CD14-positive monocyte (primary cell): Measurements from ENCODE around the gene ADORA3. TPM values are rescaled to one million over a fixed set of nuclear protein-coding genes. Genes with fewer than 3 reads are reported as not detected.

Source experiments
- DNase-seq, 3 donors: peaks; one replicate each; pipeline ENCODE4 v3.0.0-alpha.2; 2011 to 2022
- H2AFZ ChIP-seq: 2 replicates; pipeline ENCODE4 v1.6.0; 2012; ENCODE audit warnings: mild to moderate bottlenecking, low read depth, low read length, inconsistent platforms; ENCODE audit not compliant: insufficient read depth, poor library complexity, severe bottlenecking
- H3K27ac ChIP-seq, 2 donors: 1 replicate in 1 of 2; 2 replicates in 1 of 2; pipeline ENCODE4 v1.5.1; 2012 to 2013; ENCODE audit warnings: low read length in 2 of 2, control low read depth in 1 of 2, inconsistent platforms in 1 of 2, low read depth in 1 of 2, mild to moderate bottlenecking in 1 of 2
- H3K27me3 ChIP-seq, 2 donors: one replicate each; pipeline versions ENCODE4 v1.6.0 to v1.6.1; 2011 to 2013; ENCODE audit warnings: low read length in 2 of 2; ENCODE audit not compliant: control insufficient read depth in 2 of 2, insufficient read depth in 2 of 2
- H3K36me3 ChIP-seq, 2 donors: replicated peaks in 1 of 2; 1 replicate in 1 of 2; 2 replicates in 1 of 2; pipeline versions ENCODE4 v1.5.1 to v1.6.1; 2012 to 2013; ENCODE audit warnings: low read length in 2 of 2, control low read depth in 1 of 2, inconsistent platforms in 1 of 2, mild to moderate bottlenecking in 1 of 2; ENCODE audit not compliant: insufficient read depth in 2 of 2, control insufficient read depth in 1 of 2
- H3K4me1 ChIP-seq, 2 donors: 1 replicate in 1 of 2; 2 replicates in 1 of 2; pipeline versions ENCODE4 v1.5.1 to v1.6.1; 2012 to 2013; ENCODE audit warnings: low read length in 2 of 2, control low read depth in 1 of 2, inconsistent platforms in 1 of 2, mild to moderate bottlenecking in 1 of 2, moderate library complexity in 1 of 2; ENCODE audit not compliant: insufficient read depth in 2 of 2, control insufficient read depth in 1 of 2
- H3K4me2 ChIP-seq: replicated peaks from 2 replicates; pipeline ENCODE3; 2012; ENCODE audit warnings: low read length, moderate library complexity, mild to moderate bottlenecking; ENCODE audit not compliant: poor library complexity, severe bottlenecking; ENCODE audit errors: extremely low read depth
- H3K4me3 ChIP-seq, 3 experiments: fragments of 200-600 bp in 1 of 3; sonication (generic) in 1 of 3; replicated peaks in 1 of 3; 1 replicate in 2 of 3; 2 replicates in 1 of 3; pipeline ENCODE4 v1.5.1; 2011 to 2013; ENCODE audit warnings: low read length in 3 of 3, mild to moderate bottlenecking in 3 of 3, control low read depth in 2 of 3, low read depth in 2 of 3, inconsistent platforms in 1 of 3, moderate library complexity in 1 of 3
- H3K79me2 ChIP-seq: 2 replicates; pipeline ENCODE4 v1.6.0; 2012; ENCODE audit warnings: mild to moderate bottlenecking, control low read depth, inconsistent platforms, low read length, moderate library complexity; ENCODE audit not compliant: insufficient read depth
- H3K9ac ChIP-seq: 2 replicates; pipeline ENCODE4 v1.6.0; 2017; ENCODE audit warnings: low read length, mild to moderate bottlenecking; ENCODE audit not compliant: insufficient read depth, poor library complexity, severe bottlenecking
- H3K9me3 ChIP-seq, 2 donors: replicated peaks in 1 of 2; 1 replicate in 1 of 2; 2 replicates in 1 of 2; pipeline versions ENCODE4 v1.5.1 to v1.6.1; 2012 to 2013; ENCODE audit warnings: low read length in 2 of 2, control low read depth in 1 of 2; ENCODE audit not compliant: control insufficient read depth in 1 of 2, insufficient read depth in 1 of 2
- H4K20me1 ChIP-seq: 2 replicates; pipeline ENCODE4 v1.6.0; 2012; ENCODE audit warnings: mild to moderate bottlenecking, low read length, control low read depth, moderate library complexity; ENCODE audit not compliant: insufficient read depth
- H3K27ac Mint-ChIP-seq, 7 donors: one replicate each; pipeline ENCODE4 v1.8.0; 2020; ENCODE audit warnings: mild to moderate bottlenecking in 7 of 7, mixed read lengths in 7 of 7, moderate library complexity in 6 of 7, inconsistent platforms in 2 of 7
- H3K27me3 Mint-ChIP-seq, 3 donors: one replicate each; pipeline ENCODE4 v1.8.0; 2021 to 2022; ENCODE audit warnings: low read depth in 3 of 3, mild to moderate bottlenecking in 3 of 3, mixed read lengths in 3 of 3, moderate library complexity in 3 of 3, inconsistent platforms in 1 of 3
- H3K36me3 Mint-ChIP-seq, 2 donors: one replicate each; pipeline ENCODE4 v1.8.0; 2020; ENCODE audit warnings: mixed read lengths in 2 of 2, inconsistent platforms in 1 of 2, mild to moderate bottlenecking in 1 of 2
- H3K4me1 Mint-ChIP-seq: one replicate; pipeline ENCODE4 v1.8.0; 2020; ENCODE audit warnings: mild to moderate bottlenecking, mixed read lengths
- H3K4me3 Mint-ChIP-seq, 2 donors: one replicate each; pipeline ENCODE4 v1.8.0; 2020; ENCODE audit warnings: mild to moderate bottlenecking in 2 of 2, mixed read lengths in 2 of 2, moderate library complexity in 1 of 2
- H3K9me3 Mint-ChIP-seq, 7 donors: one replicate each; pipeline ENCODE4 v1.8.0; 2020 to 2022; ENCODE audit warnings: mixed read lengths in 7 of 7, mild to moderate bottlenecking in 6 of 7, moderate library complexity in 6 of 7, inconsistent platforms in 2 of 7
- WGBS: methylation state at CpG from one replicate; pipeline ENCODE4 v1.1.5; 2013; ENCODE audit warnings: missing lambda C conversion rate; ENCODE audit not compliant: insufficient coverage; 5-methylcytosine and 5-hydroxymethylcytosine counted together
- intact Hi-C, 2 donors: fragments of 100-400 bp; cut with micrococcal nuclease; formaldehyde crosslinking; loops; one replicate each; pipeline versions ENCODE4 v1.15.0 to v1.15.1; 2023
- polyA plus RNA-seq, 3 donors: library from polyadenylated mRNA; depleted of rRNA in 1 of 3; unstranded in 2 of 3; stranded (reverse) in 1 of 3; fragments of 300-500 nt in 2 of 3; fragments of >200 nt in 1 of 3; fragmentation: Illumina TruSeq in 2 of 3; gene quantifications; 1 replicate in 2 of 3; 2 replicates in 1 of 3; pipeline ENCODE4 v1.2.3, GENCODE V29; 2012 to 2021
- TF ChIP-seq, protein P1 (sequence below): fragments of 200-600 bp; IDR thresholded peaks from one replicate; pipeline ENCODE4 v1.8.0; 2022; ENCODE audit warnings: antibody characterized with exemption, mild to moderate bottlenecking

The ADORA3 gene
- polyA plus RNA-seq, 3 donors, result 1.1 to 2.7 (median 1.2) TPM

DNA sequence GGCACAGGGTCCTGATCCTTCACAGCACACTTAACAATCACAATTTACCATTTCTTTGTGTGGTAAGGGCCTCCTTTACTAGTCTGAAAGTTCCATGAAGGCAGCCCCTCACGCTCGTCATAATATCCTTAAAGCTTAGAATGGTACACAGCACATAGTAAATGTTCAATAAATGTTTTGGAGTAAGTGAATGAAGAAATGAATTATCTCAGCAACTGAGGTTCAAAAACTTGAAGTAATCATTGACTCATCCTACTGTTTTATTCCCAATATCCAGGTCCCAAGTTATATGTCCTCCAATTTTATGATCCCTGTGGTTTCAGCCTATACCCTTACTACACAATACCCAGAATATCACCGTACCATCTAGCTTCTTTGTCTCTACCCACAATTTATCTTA, 31.9 kb downstream of the ADORA3 start:
- Mint-ChIP-seq H3K36me3 (peaks cover 22 to 23% of the 10 kb centered on the region in 2 donors), H3K27ac (no peak overlapping the region), H3K9me3 (no peaks in the 10 kb centered on the region), H3K27me3 (no peaks in the 10 kb centered on the region), H3K4me3 (no peak overlapping the region), H3K4me1 (peaks cover 24% of the 10 kb centered on the region)
- peak overlapping the region; percentile 76 to 96 for H3K27ac ChIP-seq
- H3K9me3 ChIP-seq, result no peaks in the 10 kb centered on the region
- H3K79me2 ChIP-seq, result peaks cover 45% of the 10 kb centered on the region
- TF ChIP-seq, protein P1, sequence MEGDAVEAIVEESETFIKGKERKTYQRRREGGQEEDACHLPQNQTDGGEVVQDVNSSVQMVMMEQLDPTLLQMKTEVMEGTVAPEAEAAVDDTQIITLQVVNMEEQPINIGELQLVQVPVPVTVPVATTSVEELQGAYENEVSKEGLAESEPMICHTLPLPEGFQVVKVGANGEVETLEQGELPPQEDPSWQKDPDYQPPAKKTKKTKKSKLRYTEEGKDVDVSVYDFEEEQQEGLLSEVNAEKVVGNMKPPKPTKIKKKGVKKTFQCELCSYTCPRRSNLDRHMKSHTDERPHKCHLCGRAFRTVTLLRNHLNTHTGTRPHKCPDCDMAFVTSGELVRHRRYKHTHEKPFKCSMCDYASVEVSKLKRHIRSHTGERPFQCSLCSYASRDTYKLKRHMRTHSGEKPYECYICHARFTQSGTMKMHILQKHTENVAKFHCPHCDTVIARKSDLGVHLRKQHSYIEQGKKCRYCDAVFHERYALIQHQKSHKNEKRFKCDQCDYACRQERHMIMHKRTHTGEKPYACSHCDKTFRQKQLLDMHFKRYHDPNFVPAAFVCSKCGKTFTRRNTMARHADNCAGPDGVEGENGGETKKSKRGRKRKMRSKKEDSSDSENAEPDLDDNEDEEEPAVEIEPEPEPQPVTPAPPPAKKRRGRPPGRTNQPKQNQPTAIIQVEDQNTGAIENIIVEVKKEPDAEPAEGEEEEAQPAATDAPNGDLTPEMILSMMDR, result no peak
- peak overlapping the region in 1 of 3 experiments; percentile 66 for H3K4me3 ChIP-seq
- H3K36me3 ChIP-seq, result peaks cover 4 to 21% of the 10 kb centered on the region in 2 donors
- H3K4me2 ChIP-seq, result peak overlapping the region; percentile 68
- no peaks in the 10 kb centered on the region for H4K20me1 ChIP-seq
- H3K9ac ChIP-seq, result no peak overlapping the region
- H3K4me1 ChIP-seq, result peaks cover 58 to 66% of the 10 kb centered on the region in 2 donors
- intact Hi-C loops, result loop anchor here (5.0 kb wide), 1 partner anchor 36 kb away; no protein-coding TSS in a partner anchor
- no CpG with 5 or more reads among the region's 3 CpGs for WGBS
- no peaks in the 10 kb centered on the region for H3K27me3 ChIP-seq
- H2AFZ ChIP-seq, result no peak overlapping the region
- no peak for DNase-seq

DNA sequence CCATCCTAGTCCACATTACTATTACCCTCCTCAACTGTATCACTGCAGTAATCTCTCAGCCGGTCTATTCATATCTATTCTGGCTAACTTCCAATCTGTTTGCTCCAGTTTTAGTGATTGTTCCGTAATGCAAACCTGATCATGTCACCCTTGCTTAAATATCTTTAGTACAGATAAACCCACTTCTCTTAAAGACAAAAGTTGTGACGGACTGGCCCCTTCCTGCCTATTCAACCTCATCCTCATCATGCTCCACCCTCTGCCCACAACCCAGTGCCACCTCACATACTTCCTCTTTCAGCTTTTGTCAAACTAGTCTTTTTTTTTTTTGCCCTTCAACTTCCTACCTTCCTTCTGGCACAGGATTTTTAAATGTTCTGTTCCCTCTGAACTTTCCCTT, 32.4 kb downstream of the ADORA3 start:
- peak overlapping the region in 2 of 3 experiments; percentile 34 to 66 for H3K4me3 ChIP-seq
- H3K27ac ChIP-seq, result peak overlapping the region; percentile 66 to 96
- peaks cover 53 to 61% of the 10 kb centered on the region in 2 donors for H3K4me1 ChIP-seq
- peak overlapping the region; percentile 38 for H3K9ac ChIP-seq
- no peaks in the 10 kb centered on the region for H3K27me3 ChIP-seq
- DNase-seq, result peak; percentile 91 to 93 (median 92)
- TF ChIP-seq, protein P1, result no peak
- H3K36me3 Mint-ChIP-seq, result peaks cover 19 to 21% of the 10 kb centered on the region in 2 donors
- no peaks in the 10 kb centered on the region for H4K20me1 ChIP-seq
- peaks cover 4 to 21% of the 10 kb centered on the region in 2 donors for H3K36me3 ChIP-seq
- no peaks in the 10 kb centered on the region for H3K9me3 Mint-ChIP-seq
- H3K27ac Mint-ChIP-seq, result no peak overlapping the region
- peaks cover 19% of the 10 kb centered on the region for H3K4me1 Mint-ChIP-seq
- 3% methylated on average over 3 of the region's 3 CpGs for WGBS
- no peaks in the 10 kb centered on the region for H3K27me3 Mint-ChIP-seq
- peak overlapping the region; percentile 68 for H3K4me2 ChIP-seq
- H3K79me2 ChIP-seq, result peaks cover 40% of the 10 kb centered on the region
- no peak overlapping the region for H3K4me3 Mint-ChIP-seq
- no peaks in the 10 kb centered on the region for H3K9me3 ChIP-seq
- intact Hi-C loops, result loop anchor here (5.0 kb wide), 1 partner anchor 36 kb away; no protein-coding TSS in a partner anchor
- peak overlapping the region; percentile 18 for H2AFZ ChIP-seq
